Renal cortex interstitium (tissue), 11 donors: ENCODE data around the gene AQP10. TPM values are rescaled to one million over a fixed set of nuclear protein-coding genes. Genes with fewer than 3 reads are reported as not detected.
"Not testable (repeated sequence)": the region's sequence is repeated elsewhere in the genome, so short reads cannot be mapped to it uniquely, and the experiment has no call there.

Experiments
- DNase-seq, 11 donors: peaks; one replicate each; pipeline ENCODE4 v3.0.0-alpha.2; 2013; ENCODE audit warnings: low read depth in 9 of 11, low spot score in 4 of 11; ENCODE audit errors: extremely low read depth in 1 of 11
- polyA plus RNA-seq, 3 donors: library from polyadenylated mRNA; unstranded; fragments of 120-200 nt; gene quantifications; one replicate each; pipeline ENCODE4 v1.2.1, GENCODE V29; 2013; ENCODE audit not compliant: insufficient read length in 3 of 3

Gene AQP10
- polyA plus RNA-seq, 3 donors, result 0.09 to 0.14 (median 0.09) TPM

GRCh38 chr1:154361357-154361756, 40.5 kb downstream of the AQP10 start:
- DNase-seq, result no peak

DNA sequence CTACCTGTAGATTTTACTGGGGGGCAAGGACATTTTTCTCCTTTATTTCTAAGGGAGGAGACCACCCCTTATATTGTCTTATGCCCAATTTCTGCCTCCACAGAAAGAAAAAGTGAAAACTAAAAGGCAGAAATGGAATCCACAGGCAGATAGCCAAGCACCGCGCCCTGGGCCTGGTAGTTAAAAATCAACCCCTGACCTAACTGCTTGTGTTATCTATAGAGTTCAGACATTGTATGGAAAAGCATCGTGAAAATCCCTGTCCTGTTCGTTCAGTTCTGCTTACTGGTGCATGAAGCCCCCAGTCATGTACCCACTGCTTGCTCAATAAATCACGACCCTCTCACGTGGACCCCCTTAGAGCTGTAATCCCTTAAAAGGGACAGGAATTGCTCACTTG, 50.5 kb downstream of the AQP10 start:
- no peak for DNase-seq

- DNase-seq, result not testable (repeated sequence)
Observed at GRCh38 chr1:154373777-154374357, 53.0 kb downstream of the AQP10 start.

Other genes with a start within 250 kb of the AQP10 start
- gene NUP210L, start 166.0 kb upstream of the AQP10 start, polyA plus RNA-seq, result under 1 TPM; 0.04 to 0.18 (median 0.17) TPM
- gene TPM3, start 129.0 kb upstream of the AQP10 start, polyA plus RNA-seq, result 100 to 1,000 TPM; 269 to 295 (median 275) TPM
- gene CFAP141, start 114.8 kb upstream of the AQP10 start, polyA plus RNA-seq, result not detected
- 100 to 1,000 TPM; 184 to 191 (median 185) TPM for gene UBAP2L, start 100.1 kb upstream of the AQP10 start, polyA plus RNA-seq
- 10 to 100 TPM; 77.6 to 83.4 (median 79.7) TPM for gene HAX1, start 48.5 kb upstream of the AQP10 start, polyA plus RNA-seq
- gene ATP8B2, start 4.4 kb downstream of the AQP10 start, polyA plus RNA-seq, result 10 to 100 TPM; 25.1 to 28.1 (median 25.7) TPM
- gene IL6R, start 84.2 kb downstream of the AQP10 start, polyA plus RNA-seq, result 1 to 10 TPM; 6.5 to 8.2 (median 6.8) TPM
- gene TDRD10, start 181.1 kb downstream of the AQP10 start, polyA plus RNA-seq, result 1 to 10 TPM in 2 of 3 donors, under 1 TPM in 1; 0.93 to 2.2 (median 1.0) TPM
- 10 to 100 TPM in 2 of 3 donors, 1 to 10 TPM in 1; 9.9 to 12.3 (median 10.4) TPM for gene SHE, start 181.3 kb downstream of the AQP10 start, polyA plus RNA-seq
- gene UBE2Q1, start 237.6 kb downstream of the AQP10 start, polyA plus RNA-seq, result 100 to 1,000 TPM in 2 of 3 donors, 10 to 100 TPM in 1; 99.9 to 118 (median 116) TPM
- under 1 TPM; 0.41 to 0.61 (median 0.43) TPM for gene CHRNB2, start 246.7 kb downstream of the AQP10 start, polyA plus RNA-seq